HG03378 (cell line): Measurements from ENCODE around the gene CCT6A.
A peak's percentile ranks its signal among the peaks of the same experiment; 100 is the strongest.
"Not testable (repeated sequence)": the region's sequence is repeated elsewhere in the genome, so short reads cannot be mapped to it uniquely, and the experiment has no call there.

Experiments used
- ATAC-seq: cut with Tn5 transposase; IDR thresholded peaks from one replicate; pipeline ENCODE4 v1.9.1; 2021; ENCODE audit warnings: mild to moderate bottlenecking, moderate library complexity; ENCODE audit not compliant: unreplicated experiment

Gene CCT6A, protein sequence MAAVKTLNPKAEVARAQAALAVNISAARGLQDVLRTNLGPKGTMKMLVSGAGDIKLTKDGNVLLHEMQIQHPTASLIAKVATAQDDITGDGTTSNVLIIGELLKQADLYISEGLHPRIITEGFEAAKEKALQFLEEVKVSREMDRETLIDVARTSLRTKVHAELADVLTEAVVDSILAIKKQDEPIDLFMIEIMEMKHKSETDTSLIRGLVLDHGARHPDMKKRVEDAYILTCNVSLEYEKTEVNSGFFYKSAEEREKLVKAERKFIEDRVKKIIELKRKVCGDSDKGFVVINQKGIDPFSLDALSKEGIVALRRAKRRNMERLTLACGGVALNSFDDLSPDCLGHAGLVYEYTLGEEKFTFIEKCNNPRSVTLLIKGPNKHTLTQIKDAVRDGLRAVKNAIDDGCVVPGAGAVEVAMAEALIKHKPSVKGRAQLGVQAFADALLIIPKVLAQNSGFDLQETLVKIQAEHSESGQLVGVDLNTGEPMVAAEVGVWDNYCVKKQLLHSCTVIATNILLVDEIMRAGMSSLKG

DNA sequence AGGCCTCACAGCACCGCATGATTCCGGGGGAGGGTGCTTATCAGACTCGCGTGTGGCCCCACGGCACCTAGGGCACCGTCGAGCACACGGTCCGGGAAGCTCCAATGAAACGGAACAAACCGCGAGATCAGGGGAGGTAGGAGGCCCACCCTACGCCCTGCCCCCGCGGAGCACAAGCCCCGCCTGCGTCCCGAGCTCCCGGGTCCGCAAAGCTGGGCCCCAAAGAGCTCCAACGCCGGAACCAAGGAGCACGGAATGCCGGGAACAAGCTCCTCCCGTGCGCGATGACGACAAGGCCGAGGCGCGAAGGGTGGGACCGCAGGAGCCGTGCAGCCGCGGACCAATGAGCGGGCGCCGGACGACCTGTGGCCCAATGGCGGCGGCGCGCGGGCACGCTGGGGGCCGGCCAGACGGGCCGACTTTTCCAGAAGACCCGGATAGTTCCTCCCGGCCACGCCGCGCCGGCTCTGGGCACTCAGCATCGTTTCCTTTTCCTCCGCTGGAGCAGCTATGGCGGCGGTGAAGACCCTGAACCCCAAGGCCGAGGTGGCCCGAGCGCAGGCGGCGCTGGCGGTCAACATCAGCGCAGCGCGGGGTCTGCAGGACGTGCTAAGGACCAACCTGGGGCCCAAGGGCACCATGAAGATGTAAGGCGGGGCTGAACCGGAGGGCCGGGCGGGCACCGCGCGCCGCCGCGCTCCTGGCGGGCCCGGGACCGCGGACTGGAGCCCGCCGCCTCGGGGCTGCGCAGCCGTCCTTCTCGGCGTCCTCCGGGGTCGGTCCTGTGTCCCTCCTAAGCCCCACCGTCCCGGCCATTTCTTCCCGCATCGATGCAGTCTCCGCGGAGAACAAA, at the start of gene CCT6A, which contains the start of gene PSPH:
Gene CCT6A, plus strand, starts transcription at position 427 of the 853 bp plus-strand sequence. Its CDS starts 84 bp downstream, at position 511.
Gene PSPH, minus strand, starts transcription at position 106 of the 853 bp plus-strand sequence. CDS start 30,232 bp downstream, outside the sequence.
- peak; percentile 85 for ATAC-seq

DNA sequence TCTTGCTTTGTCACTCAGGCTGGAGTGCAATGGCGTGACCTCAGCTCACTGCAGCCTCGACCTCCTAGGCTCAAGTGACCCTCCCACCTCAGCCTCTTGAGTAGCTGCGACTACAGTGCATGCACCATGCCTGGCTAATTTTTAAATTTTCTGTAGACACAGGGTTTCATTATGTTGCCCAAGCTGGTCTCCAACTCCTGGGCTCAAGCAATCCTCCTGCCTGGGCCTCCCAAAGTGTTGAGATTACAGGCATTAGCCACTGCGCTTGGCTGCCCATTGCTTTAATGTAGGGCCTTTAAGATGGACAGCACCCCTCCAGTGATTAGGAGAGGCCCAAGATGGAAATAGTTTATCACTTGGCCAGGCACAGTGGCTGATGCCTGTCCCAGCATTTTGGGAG, 47.8 kb upstream of the CCT6A start:
- no peak for ATAC-seq

- no peak for ATAC-seq
Measured at GRCh38 chr7:56007167-56007652, 44.4 kb upstream of the CCT6A start.

GRCh38 chr7:56007891-56008290, 43.7 kb upstream of the CCT6A start:
- ATAC-seq, result no peak

- ATAC-seq, result no peak
Measured at GRCh38 chr7:56009695-56010094, 41.9 kb upstream of the CCT6A start.

GRCh38 chr7:56017015-56017414, 34.5 kb upstream of the CCT6A start:
- not testable (repeated sequence) for ATAC-seq

DNA sequence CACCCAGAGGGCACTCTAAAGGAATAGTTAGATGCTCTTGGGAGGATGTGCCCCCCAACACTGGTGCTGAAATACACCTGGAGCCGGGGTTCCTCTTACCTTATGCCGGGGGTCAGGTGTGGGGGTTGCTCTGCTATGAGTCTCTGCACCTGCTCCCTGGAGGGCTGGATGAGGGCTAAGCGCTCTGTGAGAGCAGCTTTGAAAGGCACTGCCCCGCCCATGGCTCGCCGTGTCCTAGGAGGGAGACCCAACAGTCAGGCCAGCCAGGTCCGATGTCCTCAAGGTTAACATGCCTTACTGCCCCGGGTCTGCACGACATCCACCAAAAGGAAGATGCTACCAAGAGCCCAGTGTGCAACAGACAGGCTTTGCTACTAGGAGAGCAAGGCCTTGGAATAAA, 32.1 kb upstream of the CCT6A start:
- no peak for ATAC-seq

DNA sequence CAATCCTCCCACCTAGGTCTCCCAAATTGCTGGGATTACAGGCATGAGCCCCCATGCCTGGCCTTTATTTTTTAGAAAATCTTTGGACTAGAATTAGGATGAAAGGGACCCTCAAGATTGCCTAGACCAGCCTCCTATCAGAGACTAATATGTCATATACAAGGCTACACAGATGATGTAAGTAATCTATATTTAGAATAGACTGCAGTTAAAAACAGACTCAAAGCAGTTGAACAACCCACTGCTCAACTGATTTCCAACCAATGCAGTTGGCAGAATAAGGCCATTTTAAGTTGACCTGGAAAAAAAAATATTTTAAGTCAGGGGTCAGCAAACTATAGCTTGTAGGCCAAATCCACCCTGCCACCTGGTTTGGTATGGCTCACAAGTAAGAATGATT, 28.1 kb upstream of the CCT6A start:
- no peak for ATAC-seq

DNA sequence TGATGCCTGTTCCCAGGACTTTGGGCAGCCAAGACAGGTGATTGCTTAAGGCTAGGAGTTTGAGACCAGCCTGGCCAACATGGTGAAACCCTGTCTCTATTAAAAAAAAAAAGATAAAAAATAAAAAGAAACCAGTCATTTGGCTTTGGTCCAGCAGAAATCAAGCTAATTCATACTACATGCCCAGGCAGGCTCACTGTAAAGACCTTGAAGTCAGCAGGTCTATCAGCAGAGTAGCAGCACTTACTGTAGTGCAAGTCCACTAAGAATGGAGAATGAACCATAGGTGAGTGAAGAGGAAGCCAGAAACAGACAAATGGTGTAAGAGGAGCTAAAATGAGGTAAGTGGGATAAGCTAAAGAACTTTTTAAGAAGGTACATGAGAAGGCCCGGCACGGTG, 25.0 kb upstream of the CCT6A start:
- no peak for ATAC-seq

GRCh38 chr7:56028942-56029630, 22.5 kb upstream of the CCT6A start:
- no peak for ATAC-seq

GRCh38 chr7:56030340-56030739, 21.2 kb upstream of the CCT6A start:
- no peak for ATAC-seq

DNA sequence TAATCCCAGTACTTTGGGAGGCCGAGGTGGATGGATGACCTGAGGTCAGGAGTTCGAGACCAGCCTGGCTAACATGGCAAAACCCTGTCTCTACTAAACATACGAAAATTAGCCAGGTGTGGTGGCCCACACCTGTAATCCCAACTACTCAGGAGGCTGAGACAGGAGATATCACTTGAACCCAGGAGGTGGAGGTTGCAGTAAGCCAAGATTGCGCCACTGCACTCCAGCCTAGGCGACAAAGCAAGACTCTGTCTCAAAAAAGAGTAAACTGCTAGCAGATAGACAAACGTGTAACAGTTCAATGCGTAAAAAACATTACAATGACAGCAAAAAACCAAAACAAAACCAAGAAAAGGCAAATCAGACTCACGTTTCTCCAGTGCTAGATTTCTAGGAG, 20.0 kb upstream of the CCT6A start:
- not testable (repeated sequence) for ATAC-seq

GRCh38 chr7:56032578-56032977, 19.0 kb upstream of the CCT6A start:
- ATAC-seq, result not testable (repeated sequence)

DNA sequence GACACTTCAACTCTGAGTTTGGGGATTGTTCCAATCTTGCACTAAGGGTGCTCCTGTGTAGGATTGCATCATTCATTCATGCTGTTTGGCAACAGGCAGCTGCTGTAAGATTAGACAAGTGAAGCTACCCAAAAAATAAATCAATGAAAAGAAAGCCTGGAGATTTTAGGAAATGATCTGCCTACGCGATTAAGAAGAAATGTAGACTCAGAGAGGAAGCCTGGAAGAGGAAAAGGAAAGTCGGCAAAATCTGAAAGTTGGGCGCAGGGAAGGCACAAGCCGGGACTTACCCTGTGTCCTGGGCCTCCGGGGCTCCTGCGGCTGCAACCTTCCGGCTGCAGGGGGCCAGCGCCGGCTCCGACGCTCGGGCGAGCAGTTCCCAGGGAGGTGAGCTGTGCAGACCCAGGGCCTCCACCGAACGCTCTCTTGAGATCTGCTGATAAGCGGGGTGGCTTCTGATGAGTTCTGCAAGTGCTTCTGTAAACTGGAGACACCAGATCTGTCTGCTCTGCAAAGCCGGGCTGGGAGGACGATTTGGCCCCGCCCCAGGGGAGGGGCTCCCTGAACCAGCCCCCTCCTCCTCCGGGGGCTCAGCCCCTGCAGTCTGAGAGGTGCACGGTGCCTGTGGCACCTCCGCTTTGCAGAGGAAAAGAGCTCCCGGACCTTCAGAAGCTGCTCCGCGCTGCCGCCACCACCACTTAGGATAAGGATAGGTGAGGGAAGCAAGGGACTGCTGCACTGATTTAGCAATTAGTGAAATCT, 17.7 kb upstream of the CCT6A start:
- ATAC-seq, result peak; percentile 96

- ATAC-seq, result no peak
Measured at GRCh38 chr7:56040730-56041129, 10.8 kb upstream of the CCT6A start.

GRCh38 chr7:56045758-56046157, 5.8 kb upstream of the CCT6A start:
- not testable (repeated sequence) for ATAC-seq

- no peak for ATAC-seq
Measured at GRCh38 chr7:56046721-56047445, 4.7 kb upstream of the CCT6A start.

- not testable (repeated sequence) for ATAC-seq
Measured at GRCh38 chr7:56047446-56048116, 4.0 kb upstream of the CCT6A start.

- ATAC-seq, result no peak
Measured at GRCh38 chr7:56048245-56048644, 3.3 kb upstream of the CCT6A start.
